ENCODE data around the gene CCDC57.

CCDC57 gene

DNA sequence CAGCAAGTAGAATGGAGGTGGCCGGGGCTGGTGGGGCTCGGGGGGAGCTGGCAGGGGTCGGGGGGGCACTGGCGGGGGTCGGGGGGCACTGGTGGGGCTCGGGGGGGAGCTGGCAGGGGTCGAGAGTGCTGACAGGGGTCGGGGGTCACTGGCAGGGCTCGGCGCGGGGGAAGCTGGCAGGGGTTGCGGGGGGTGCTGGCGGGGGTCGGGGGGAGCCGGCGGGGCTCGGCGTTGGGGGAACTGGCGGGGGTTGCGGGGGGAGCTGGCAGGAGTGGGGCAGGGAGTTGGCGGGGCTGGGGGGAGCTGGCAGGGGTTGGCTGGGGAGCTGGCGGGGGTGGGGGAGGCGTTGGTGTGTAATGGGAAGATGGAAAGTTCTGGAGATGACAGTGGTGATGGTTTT lies 25.1 kb downstream of the CCDC57 start:
- H4K5ac ChIP-seq (ENCODE audit: low read length): no peak overlapping the region

DNA sequence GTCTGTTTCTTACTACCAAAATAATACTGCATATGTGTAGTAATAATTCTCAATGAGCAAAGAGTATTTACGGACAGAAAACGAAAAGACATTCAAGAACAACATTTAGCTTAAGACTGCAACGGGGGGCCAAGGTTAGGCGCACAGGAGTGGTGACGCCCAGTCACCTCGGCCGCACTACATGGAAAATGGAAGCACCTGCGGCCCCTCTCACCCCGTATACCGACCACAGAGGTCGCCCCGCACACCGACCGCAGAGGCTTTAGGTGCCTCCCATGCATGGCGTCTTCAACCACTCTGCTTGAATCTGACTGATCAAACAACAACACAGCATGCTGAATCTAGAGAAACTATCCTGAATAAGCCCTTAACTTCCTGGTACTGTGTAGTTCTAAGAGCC lies 26.4 kb downstream of the CCDC57 start:
- no peak overlapping the region for H2AK5ac ChIP-seq (ENCODE audit: low read length)
- no peak overlapping the region for H3K27ac ChIP-seq (ENCODE audit: low read depth, low read length)
- H3K9ac ChIP-seq (ENCODE audit: low read length): no peak overlapping the region
- no CpG with 5 or more reads among the region's 15 CpGs for WGBS (ENCODE audit: extremely low coverage, insufficient coverage, low lambda C conversion rate)
- H2BK120ac ChIP-seq (ENCODE audit: low read depth, low read length): no peak overlapping the region
- H3K36me3 ChIP-seq (ENCODE audit: control insufficient read depth, insufficient read depth, low read length): peaks cover 2% of the 10 kb centered on the region
- DNase-seq: no peak
- H3K23ac ChIP-seq (ENCODE audit: low read length): no peak overlapping the region
- no peak overlapping the region for H3K56ac ChIP-seq (ENCODE audit: low read length)
- no peak overlapping the region for H3K4me3 ChIP-seq (ENCODE audit: low read length)
- no peak overlapping the region for H4K5ac ChIP-seq (ENCODE audit: low read length)
- H2BK5ac ChIP-seq (ENCODE audit: low read length): no peak overlapping the region
- no peaks in the 10 kb centered on the region for H3K79me2 ChIP-seq (ENCODE audit: control insufficient read depth, insufficient read depth, low read length)
- no peak overlapping the region for H3K4ac ChIP-seq (ENCODE audit: low read depth, low read length)
- no peaks in the 10 kb centered on the region for H3K27me3 ChIP-seq (ENCODE audit: insufficient read depth, low read length, poor library complexity)
- no peaks in the 10 kb centered on the region for H3K4me1 ChIP-seq (ENCODE audit: control insufficient read depth, low read depth, low read length)
- no peak overlapping the region for H3K18ac ChIP-seq (ENCODE audit: low read length)
- no peak overlapping the region for H4K8ac ChIP-seq (ENCODE audit: low read depth, low read length)
- H2BK15ac ChIP-seq (replicated peaks; ENCODE audit: low read depth): no peak overlapping the region
- H3K79me1 ChIP-seq (ENCODE audit: low read length): no peaks in the 10 kb centered on the region
- H3K4me2 ChIP-seq (ENCODE audit: low read length): no peak overlapping the region

More for the DNA sequence above, 25.1 kb downstream of the CCDC57 start:
- Histone ChIP-seq H3K4me3 (ENCODE audit: low read length) (no peak overlapping the region), H2BK15ac (replicated peaks; ENCODE audit: low read depth) (no peak overlapping the region), H3K79me1 (ENCODE audit: low read length) (no peaks in the 10 kb centered on the region), H3K79me2 (ENCODE audit: control insufficient read depth, insufficient read depth, low read length) (no peaks in the 10 kb centered on the region), H3K9ac (ENCODE audit: low read length) (no peak overlapping the region), H3K27ac (ENCODE audit: low read depth, low read length) (no peak overlapping the region), H3K4me2 (ENCODE audit: low read length) (no peak overlapping the region), H3K4me1 (ENCODE audit: control insufficient read depth, low read depth, low read length) (no peaks in the 10 kb centered on the region), H2BK5ac (ENCODE audit: low read length) (no peak overlapping the region), H3K4ac (ENCODE audit: low read depth, low read length) (no peak overlapping the region), H3K36me3 (ENCODE audit: control insufficient read depth, insufficient read depth, low read length) (peaks cover 2% of the 10 kb centered on the region), H3K18ac (ENCODE audit: low read length) (no peak overlapping the region), H4K8ac (ENCODE audit: low read depth, low read length) (no peak overlapping the region), H3K56ac (ENCODE audit: low read length) (no peak overlapping the region), H3K27me3 (ENCODE audit: insufficient read depth, low read length, poor library complexity) (no peaks in the 10 kb centered on the region), H3K23ac (ENCODE audit: low read length) (no peak overlapping the region), H2AK5ac (ENCODE audit: low read length) (no peak overlapping the region), H2BK120ac (ENCODE audit: low read depth, low read length) (no peak overlapping the region)
- no CpG with 5 or more reads among the region's 23 CpGs for WGBS (ENCODE audit: extremely low coverage, insufficient coverage, low lambda C conversion rate)
- no peak for DNase-seq

DNA sequence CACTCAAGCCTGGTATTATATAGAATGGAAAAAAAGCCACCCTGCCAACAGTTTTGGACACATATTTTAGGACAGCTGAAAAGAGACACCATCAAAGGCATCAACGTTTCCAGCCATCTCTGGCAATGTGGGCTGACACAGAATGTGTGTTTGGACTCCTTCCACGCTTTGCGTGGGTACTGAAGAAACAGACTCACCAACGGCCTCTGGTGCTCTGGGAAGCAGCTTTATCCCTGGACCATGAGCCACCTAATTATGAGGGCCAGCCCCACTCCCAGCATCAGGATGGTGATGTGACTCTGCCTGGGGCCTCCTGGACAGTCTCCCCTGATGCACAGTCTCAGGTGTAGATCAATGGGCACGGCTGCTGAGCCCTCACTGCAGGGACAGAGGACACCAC lies 27.9 kb downstream of the CCDC57 start:
- Histone ChIP-seq H3K18ac (ENCODE audit: low read length) (no peak overlapping the region), H3K27me3 (ENCODE audit: insufficient read depth, low read length, poor library complexity) (no peaks in the 10 kb centered on the region), H3K27ac (ENCODE audit: low read depth, low read length) (no peak overlapping the region), H3K4me2 (ENCODE audit: low read length) (no peak overlapping the region), H3K9ac (ENCODE audit: low read length) (no peak overlapping the region), H2BK120ac (ENCODE audit: low read depth, low read length) (no peak overlapping the region), H2AK5ac (ENCODE audit: low read length) (no peak overlapping the region), H3K23ac (ENCODE audit: low read length) (no peak overlapping the region), H2BK5ac (ENCODE audit: low read length) (no peak overlapping the region), H3K4me1 (ENCODE audit: control insufficient read depth, low read depth, low read length) (no peaks in the 10 kb centered on the region), H3K79me1 (ENCODE audit: low read length) (no peaks in the 10 kb centered on the region), H3K36me3 (ENCODE audit: control insufficient read depth, insufficient read depth, low read length) (peaks cover 2% of the 10 kb centered on the region), H3K4ac (ENCODE audit: low read depth, low read length) (no peak overlapping the region), H3K79me2 (ENCODE audit: control insufficient read depth, insufficient read depth, low read length) (no peaks in the 10 kb centered on the region), H3K4me3 (ENCODE audit: low read length) (no peak overlapping the region), H3K56ac (ENCODE audit: low read length) (no peak overlapping the region), H4K8ac (ENCODE audit: low read depth, low read length) (no peak overlapping the region), H2BK15ac (replicated peaks; ENCODE audit: low read depth) (no peak overlapping the region), H4K5ac (ENCODE audit: low read length) (no peak overlapping the region)
- no peak for DNase-seq
- no CpG with 5 or more reads among the region's 5 CpGs for WGBS (ENCODE audit: extremely low coverage, insufficient coverage, low lambda C conversion rate)

DNA sequence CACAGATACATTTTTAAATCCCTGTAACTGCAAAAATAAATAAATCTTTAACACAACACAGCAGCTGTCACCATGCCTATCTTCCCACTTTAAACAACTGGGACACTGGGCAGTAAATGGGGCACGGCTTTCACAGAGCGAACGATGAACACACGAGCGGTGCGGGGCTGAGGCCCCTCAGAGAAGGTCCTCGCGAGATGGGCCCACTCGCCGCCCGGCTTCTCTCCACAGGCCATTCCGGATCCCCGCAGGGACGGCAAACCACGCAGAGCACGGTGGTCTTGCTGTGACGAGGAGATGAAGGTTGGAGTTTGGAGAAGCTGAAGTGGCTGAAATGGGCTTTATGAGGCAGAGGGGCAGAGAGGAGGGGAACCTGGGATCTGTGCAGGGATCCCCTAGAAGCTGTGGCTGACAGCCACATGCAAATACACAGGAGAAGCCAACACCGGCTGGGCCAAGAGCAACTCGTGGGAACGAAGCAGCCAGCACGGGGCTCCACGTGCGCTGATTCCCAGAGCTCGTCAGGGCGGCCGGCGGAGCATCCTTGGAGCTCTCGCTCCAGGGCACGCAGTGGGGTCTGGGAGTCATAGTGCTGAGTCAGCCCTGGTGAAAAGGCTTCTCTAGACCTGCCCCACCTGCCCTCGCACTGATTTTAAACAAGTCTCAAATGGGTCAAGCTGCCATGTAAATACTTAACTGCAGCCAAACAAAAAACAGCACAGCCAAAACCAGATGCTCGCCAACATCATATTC lies 31.7 kb downstream of the CCDC57 start:
- H3K56ac ChIP-seq (ENCODE audit: low read length): no peak overlapping the region
- H3K18ac ChIP-seq (ENCODE audit: low read length): no peak overlapping the region
- no peak overlapping the region for H2BK5ac ChIP-seq (ENCODE audit: low read length)
- H3K36me3 ChIP-seq (ENCODE audit: control insufficient read depth, insufficient read depth, low read length): peaks cover 2% of the 10 kb centered on the region
- no peak overlapping the region for H2BK120ac ChIP-seq (ENCODE audit: low read depth, low read length)
- no peak overlapping the region for H3K4me3 ChIP-seq (ENCODE audit: low read length)
- no peak overlapping the region for H3K9ac ChIP-seq (ENCODE audit: low read length)
- H3K79me2 ChIP-seq (ENCODE audit: control insufficient read depth, insufficient read depth, low read length): no peaks in the 10 kb centered on the region
- DNase-seq: no peak
- H3K4me2 ChIP-seq (ENCODE audit: low read length): no peak overlapping the region
- H3K27ac ChIP-seq (ENCODE audit: low read depth, low read length): no peak overlapping the region
- H3K79me1 ChIP-seq (ENCODE audit: low read length): no peaks in the 10 kb centered on the region
- no peaks in the 10 kb centered on the region for H3K27me3 ChIP-seq (ENCODE audit: insufficient read depth, low read length, poor library complexity)
- no peaks in the 10 kb centered on the region for H3K4me1 ChIP-seq (ENCODE audit: control insufficient read depth, low read depth, low read length)
- no peak overlapping the region for H3K23ac ChIP-seq (ENCODE audit: low read length)
- H4K8ac ChIP-seq (ENCODE audit: low read depth, low read length): no peak overlapping the region
- no peak overlapping the region for H2BK15ac ChIP-seq (replicated peaks; ENCODE audit: low read depth)
- no peak overlapping the region for H4K5ac ChIP-seq (ENCODE audit: low read length)
- WGBS (ENCODE audit: extremely low coverage, insufficient coverage, low lambda C conversion rate): no CpG with 5 or more reads among the region's 31 CpGs
- no peak overlapping the region for H3K4ac ChIP-seq (ENCODE audit: low read depth, low read length)
- H2AK5ac ChIP-seq (ENCODE audit: low read length): no peak overlapping the region

GRCh38 chr17:82179946-82180475 lies 32.6 kb downstream of the CCDC57 start:
- DNase-seq: no peak
- H3K9ac ChIP-seq (ENCODE audit: low read length): no peak overlapping the region
- peaks cover 2% of the 10 kb centered on the region for H3K4me1 ChIP-seq (ENCODE audit: control insufficient read depth, low read depth, low read length)
- no peak overlapping the region for H2BK5ac ChIP-seq (ENCODE audit: low read length)
- H4K8ac ChIP-seq (ENCODE audit: low read depth, low read length): no peak overlapping the region
- no peak overlapping the region for H3K27ac ChIP-seq (ENCODE audit: low read depth, low read length)
- H3K79me2 ChIP-seq (ENCODE audit: control insufficient read depth, insufficient read depth, low read length): no peaks in the 10 kb centered on the region
- H3K79me1 ChIP-seq (ENCODE audit: low read length): no peaks in the 10 kb centered on the region
- no peak overlapping the region for H3K4me2 ChIP-seq (ENCODE audit: low read length)
- peaks cover 2% of the 10 kb centered on the region for H3K36me3 ChIP-seq (ENCODE audit: control insufficient read depth, insufficient read depth, low read length)
- H4K5ac ChIP-seq (ENCODE audit: low read length): no peak overlapping the region
- H3K56ac ChIP-seq (ENCODE audit: low read length): no peak overlapping the region
- no peak overlapping the region for H3K23ac ChIP-seq (ENCODE audit: low read length)
- no peak overlapping the region for H3K4me3 ChIP-seq (ENCODE audit: low read length)
- no peak overlapping the region for H2BK15ac ChIP-seq (replicated peaks; ENCODE audit: low read depth)
- no peak overlapping the region for H2BK120ac ChIP-seq (ENCODE audit: low read depth, low read length)
- H3K27me3 ChIP-seq (ENCODE audit: insufficient read depth, low read length, poor library complexity): no peaks in the 10 kb centered on the region
- H3K18ac ChIP-seq (ENCODE audit: low read length): no peak overlapping the region
- H3K4ac ChIP-seq (ENCODE audit: low read depth, low read length): no peak overlapping the region
- WGBS (ENCODE audit: extremely low coverage, insufficient coverage, low lambda C conversion rate): no CpG with 5 or more reads among the region's 10 CpGs
- no peak overlapping the region for H2AK5ac ChIP-seq (ENCODE audit: low read length)

GRCh38 chr17:82179412-82179811 lies 33.2 kb downstream of the CCDC57 start:
- no CpG with 5 or more reads among the region's 13 CpGs for WGBS (ENCODE audit: extremely low coverage, insufficient coverage, low lambda C conversion rate)
- H2BK5ac ChIP-seq (ENCODE audit: low read length): no peak overlapping the region
- no peak overlapping the region for H2BK15ac ChIP-seq (replicated peaks; ENCODE audit: low read depth)

More at GRCh38 chr17:82179412-82179811, 33.2 kb downstream of the CCDC57 start:
- Histone ChIP-seq H3K18ac (ENCODE audit: low read length) (no peak overlapping the region), H3K23ac (ENCODE audit: low read length) (no peak overlapping the region), H3K4ac (ENCODE audit: low read depth, low read length) (no peak overlapping the region), H2BK120ac (ENCODE audit: low read depth, low read length) (no peak overlapping the region), H3K27me3 (ENCODE audit: insufficient read depth, low read length, poor library complexity) (no peaks in the 10 kb centered on the region), H3K79me2 (ENCODE audit: control insufficient read depth, insufficient read depth, low read length) (no peaks in the 10 kb centered on the region), H4K8ac (ENCODE audit: low read depth, low read length) (no peak overlapping the region), H2AK5ac (ENCODE audit: low read length) (no peak overlapping the region), H3K4me2 (ENCODE audit: low read length) (no peak overlapping the region), H3K9ac (ENCODE audit: low read length) (no peak overlapping the region), H3K79me1 (ENCODE audit: low read length) (no peaks in the 10 kb centered on the region), H3K36me3 (ENCODE audit: control insufficient read depth, insufficient read depth, low read length) (peaks cover 2% of the 10 kb centered on the region), H3K27ac (ENCODE audit: low read depth, low read length) (no peak overlapping the region), H3K4me3 (ENCODE audit: low read length) (no peak overlapping the region), H4K5ac (ENCODE audit: low read length) (no peak overlapping the region), H3K56ac (ENCODE audit: low read length) (no peak overlapping the region), H3K4me1 (ENCODE audit: control insufficient read depth, low read depth, low read length) (peaks cover 7% of the 10 kb centered on the region)
- DNase-seq: no peak

Data from mesendoderm (in vitro differentiated cells).